Spleen (tissue), 3 donors: ENCODE data around the gene UMOD.

Experiments
- POLR2A ChIP-seq, 3 donors: fragments of 450-650 bp; IDR thresholded peaks; one replicate each; pipeline ENCODE4 v1.5.1; 2017; ENCODE audit warnings: antibody characterized with exemption in 3 of 3, mild to moderate bottlenecking in 1 of 3
- POLR2AphosphoS5 ChIP-seq, 3 donors: sonication (generic); formaldehyde crosslinking; IDR thresholded peaks; one replicate each; pipeline ENCODE4 v1.5.1; 2017; ENCODE audit warnings: antibody characterized with exemption in 3 of 3

- TF ChIP-seq POLR2AphosphoS5 (IDR thresholded peaks at IDR 0.05): no peak
- TF ChIP-seq POLR2A (IDR thresholded peaks at IDR 0.05): no peak
Measured at GRCh38 chr16:20316715-20317114, 35.8 kb downstream of the UMOD start.
